ENCODE data around the gene TSPAN10. TPM values are rescaled to one million over a fixed set of nuclear protein-coding genes. Genes with fewer than 3 reads are reported as not detected.

TSPAN10 gene
- total RNA-seq, 1 donor from 2014 or later = 2.7 TPM

DNA sequence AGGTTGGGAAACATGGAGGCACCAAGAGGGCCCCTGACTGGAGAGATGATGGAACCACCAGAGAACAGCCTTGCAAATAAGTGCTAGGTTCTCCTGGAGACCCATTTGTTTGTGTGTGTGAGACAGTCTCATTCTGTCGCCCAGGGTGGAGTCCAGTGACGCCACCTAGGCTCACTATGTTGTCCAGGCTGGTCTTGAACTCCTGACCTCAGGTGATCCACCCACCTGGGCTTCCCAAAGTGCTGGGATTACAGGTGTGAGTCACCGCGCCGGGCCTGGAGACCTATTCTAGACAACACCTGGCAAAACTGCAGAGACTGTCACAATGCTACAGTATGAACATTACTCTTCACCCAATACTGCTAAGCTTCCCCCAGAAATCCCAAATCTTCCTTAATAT, 1.6 kb upstream of the TSPAN10 start:
- H3K27me3 ChIP-seq (ENCODE audit: insufficient read depth, low read length) = no peaks in the 10 kb centered on the region
- peak overlapping the region; percentile 86 for H3K4me3 ChIP-seq (ENCODE audit: insufficient read depth, low read depth, low read length)
- peak overlapping the region; percentile 96 for H3K4me2 ChIP-seq (ENCODE audit: low read length)
- DNase-seq (ENCODE audit: low read depth) (no peak), FAIRE-seq (no peak)
- peaks cover 3% of the 10 kb centered on the region for H3K36me3 Mint-ChIP-seq (ENCODE audit: low read depth, unreplicated experiment)
- H3K4me1 ChIP-seq (ENCODE audit: insufficient read depth, low read length) = peaks cover 11% of the 10 kb centered on the region
- no peaks in the 10 kb centered on the region for H3K9me3 Mint-ChIP-seq (ENCODE audit: unreplicated experiment)
- peak overlapping the region; percentile 89 for H3K27ac ChIP-seq (ENCODE audit: low read depth, low read length)
- peak overlapping the region; percentile 98 for H3K4me3 Mint-ChIP-seq (ENCODE audit: unreplicated experiment)
- H3K36me3 ChIP-seq (ENCODE audit: insufficient read depth, low read length) = peaks cover 7% of the 10 kb centered on the region
- no peak for TF ChIP-seq EZH2 (IDR thresholded peaks at IDR 0.05; ENCODE audit: insufficient read depth, low read length)
- TF ChIP-seq, protein P1, sequence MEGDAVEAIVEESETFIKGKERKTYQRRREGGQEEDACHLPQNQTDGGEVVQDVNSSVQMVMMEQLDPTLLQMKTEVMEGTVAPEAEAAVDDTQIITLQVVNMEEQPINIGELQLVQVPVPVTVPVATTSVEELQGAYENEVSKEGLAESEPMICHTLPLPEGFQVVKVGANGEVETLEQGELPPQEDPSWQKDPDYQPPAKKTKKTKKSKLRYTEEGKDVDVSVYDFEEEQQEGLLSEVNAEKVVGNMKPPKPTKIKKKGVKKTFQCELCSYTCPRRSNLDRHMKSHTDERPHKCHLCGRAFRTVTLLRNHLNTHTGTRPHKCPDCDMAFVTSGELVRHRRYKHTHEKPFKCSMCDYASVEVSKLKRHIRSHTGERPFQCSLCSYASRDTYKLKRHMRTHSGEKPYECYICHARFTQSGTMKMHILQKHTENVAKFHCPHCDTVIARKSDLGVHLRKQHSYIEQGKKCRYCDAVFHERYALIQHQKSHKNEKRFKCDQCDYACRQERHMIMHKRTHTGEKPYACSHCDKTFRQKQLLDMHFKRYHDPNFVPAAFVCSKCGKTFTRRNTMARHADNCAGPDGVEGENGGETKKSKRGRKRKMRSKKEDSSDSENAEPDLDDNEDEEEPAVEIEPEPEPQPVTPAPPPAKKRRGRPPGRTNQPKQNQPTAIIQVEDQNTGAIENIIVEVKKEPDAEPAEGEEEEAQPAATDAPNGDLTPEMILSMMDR (IDR thresholded peaks at IDR 0.05; ENCODE audit: insufficient read depth, low read depth, low read length) = no peak
- peaks cover 55% of the 10 kb centered on the region for H4K20me1 ChIP-seq (ENCODE audit: insufficient read depth, low read length)
- no peak overlapping the region for H2AFZ ChIP-seq (ENCODE audit: low read depth, low read length)
- no peaks in the 10 kb centered on the region for H3K27me3 Mint-ChIP-seq (ENCODE audit: low read depth, unreplicated experiment)
- H3K4me1 Mint-ChIP-seq (ENCODE audit: low read depth, unreplicated experiment) = peaks cover 10% of the 10 kb centered on the region
- peak overlapping the region; percentile 96 for H3K27ac Mint-ChIP-seq (ENCODE audit: unreplicated experiment)
- H3K9ac ChIP-seq (ENCODE audit: low read length) = peak overlapping the region; percentile 97
- H3K79me2 ChIP-seq (ENCODE audit: insufficient read depth, low read length) = peaks cover 63% of the 10 kb centered on the region
- no peaks in the 10 kb centered on the region for H3K9me3 ChIP-seq (ENCODE audit: insufficient read depth, low read depth, low read length)

DNA sequence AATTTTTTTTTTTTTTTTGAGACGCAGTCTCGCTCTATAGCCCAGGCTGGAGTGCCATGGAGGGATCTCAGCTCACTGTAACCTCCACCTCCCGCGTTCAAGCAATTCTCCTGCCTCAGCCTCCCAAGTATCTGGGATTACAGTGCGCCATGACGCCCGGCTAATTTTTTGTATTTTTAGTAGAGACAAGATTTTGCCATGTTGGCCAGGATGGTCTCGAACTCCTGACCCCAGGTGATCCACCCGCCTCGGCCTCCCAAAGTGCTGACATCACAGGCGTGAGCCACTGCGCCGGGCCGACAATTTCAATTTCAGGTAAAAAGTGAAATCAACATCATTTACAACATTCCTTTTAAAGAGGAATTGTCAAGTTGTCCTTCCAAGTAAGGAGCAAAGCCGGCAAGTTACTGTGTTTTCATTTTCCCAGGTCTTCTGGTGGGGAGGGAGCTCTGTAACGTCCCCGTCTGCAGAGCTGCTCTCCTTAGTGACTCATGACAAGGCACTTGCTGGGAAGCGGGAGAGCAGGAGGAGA, 957 bp upstream of the TSPAN10 start:
- DNase-seq (ENCODE audit: low read depth) = peak; percentile 46
- TF ChIP-seq EZH2 (IDR thresholded peaks at IDR 0.05; ENCODE audit: insufficient read depth, low read length) = no peak
- TF ChIP-seq, protein P1 (IDR thresholded peaks at IDR 0.05; ENCODE audit: insufficient read depth, low read depth, low read length) = no peak
- Histone ChIP-seq H2AFZ (ENCODE audit: low read depth, low read length) (no peak overlapping the region), H3K79me2 (ENCODE audit: insufficient read depth, low read length) (peaks cover 56% of the 10 kb centered on the region), H3K9ac (ENCODE audit: low read length) (peak overlapping the region; percentile 97), H3K27me3 (ENCODE audit: insufficient read depth, low read length) (no peaks in the 10 kb centered on the region), H3K9me3 (ENCODE audit: insufficient read depth, low read depth, low read length) (no peaks in the 10 kb centered on the region), H3K4me1 (ENCODE audit: insufficient read depth, low read length) (peaks cover 11% of the 10 kb centered on the region), H3K36me3 (ENCODE audit: insufficient read depth, low read length) (peaks cover 7% of the 10 kb centered on the region), H3K4me2 (ENCODE audit: low read length) (peak overlapping the region; percentile 96), H3K27ac (ENCODE audit: low read depth, low read length) (peak overlapping the region; percentile 89), H3K4me3 (ENCODE audit: insufficient read depth, low read depth, low read length) (peak overlapping the region; percentile 86), H4K20me1 (ENCODE audit: insufficient read depth, low read length) (peaks cover 49% of the 10 kb centered on the region)
- peaks cover 10% of the 10 kb centered on the region for H3K4me1 Mint-ChIP-seq (ENCODE audit: low read depth, unreplicated experiment)
- peak overlapping the region; percentile 96 for H3K27ac Mint-ChIP-seq (ENCODE audit: unreplicated experiment)
- H3K27me3 Mint-ChIP-seq (ENCODE audit: low read depth, unreplicated experiment) = no peaks in the 10 kb centered on the region
- H3K36me3 Mint-ChIP-seq (ENCODE audit: low read depth, unreplicated experiment) = peaks cover 3% of the 10 kb centered on the region
- H3K4me3 Mint-ChIP-seq (ENCODE audit: unreplicated experiment) = peak overlapping the region; percentile 98
- no peaks in the 10 kb centered on the region for H3K9me3 Mint-ChIP-seq (ENCODE audit: unreplicated experiment)
- FAIRE-seq = no peak

GRCh38 chr17:81638683-81639082, 1.7 kb downstream of the TSPAN10 start:
- Histone ChIP-seq H4K20me1 (ENCODE audit: insufficient read depth, low read length) (peaks cover 26% of the 10 kb centered on the region), H2AFZ (ENCODE audit: low read depth, low read length) (no peak overlapping the region), H3K4me1 (ENCODE audit: insufficient read depth, low read length) (peaks cover 22% of the 10 kb centered on the region), H3K27me3 (ENCODE audit: insufficient read depth, low read length) (no peaks in the 10 kb centered on the region), H3K36me3 (ENCODE audit: insufficient read depth, low read length) (peaks cover 2% of the 10 kb centered on the region), H3K27ac (ENCODE audit: low read depth, low read length) (no peak overlapping the region), H3K4me3 (ENCODE audit: insufficient read depth, low read depth, low read length) (no peak overlapping the region), H3K9me3 (ENCODE audit: insufficient read depth, low read depth, low read length) (no peaks in the 10 kb centered on the region), H3K4me2 (ENCODE audit: low read length) (no peak overlapping the region), H3K9ac (ENCODE audit: low read length) (no peak overlapping the region), H3K79me2 (ENCODE audit: insufficient read depth, low read length) (peaks cover 31% of the 10 kb centered on the region)
- Mint-ChIP-seq H3K27ac (ENCODE audit: unreplicated experiment) (no peak overlapping the region), H3K4me3 (ENCODE audit: unreplicated experiment) (peak overlapping the region; percentile 74), H3K4me1 (ENCODE audit: low read depth, unreplicated experiment) (peaks cover 11% of the 10 kb centered on the region), H3K36me3 (ENCODE audit: low read depth, unreplicated experiment) (no peaks in the 10 kb centered on the region), H3K27me3 (ENCODE audit: low read depth, unreplicated experiment) (no peaks in the 10 kb centered on the region), H3K9me3 (ENCODE audit: unreplicated experiment) (no peaks in the 10 kb centered on the region)
- DNase-seq (ENCODE audit: low read depth) (no peak), FAIRE-seq (no peak)
- TF ChIP-seq EZH2 (IDR thresholded peaks at IDR 0.05; ENCODE audit: insufficient read depth, low read length) = no peak
- TF ChIP-seq, protein P1 (IDR thresholded peaks at IDR 0.05; ENCODE audit: insufficient read depth, low read depth, low read length) = no peak

All from astrocyte (in vitro differentiated cells and primary cell).